ENCODE measurements around the gene DIPK1A.

DIPK1A gene

GRCh38 chr1:92949937-92950817 is 11.1 kb downstream of the DIPK1A start:
- no peak for DNase-seq

- DNase-seq, result no peak
These were observed 13.2 kb downstream of the DIPK1A start for GRCh38 chr1:92948071-92948470.

GRCh38 chr1:92945748-92946270 is 15.5 kb downstream of the DIPK1A start:
- no peak for DNase-seq

DNA sequence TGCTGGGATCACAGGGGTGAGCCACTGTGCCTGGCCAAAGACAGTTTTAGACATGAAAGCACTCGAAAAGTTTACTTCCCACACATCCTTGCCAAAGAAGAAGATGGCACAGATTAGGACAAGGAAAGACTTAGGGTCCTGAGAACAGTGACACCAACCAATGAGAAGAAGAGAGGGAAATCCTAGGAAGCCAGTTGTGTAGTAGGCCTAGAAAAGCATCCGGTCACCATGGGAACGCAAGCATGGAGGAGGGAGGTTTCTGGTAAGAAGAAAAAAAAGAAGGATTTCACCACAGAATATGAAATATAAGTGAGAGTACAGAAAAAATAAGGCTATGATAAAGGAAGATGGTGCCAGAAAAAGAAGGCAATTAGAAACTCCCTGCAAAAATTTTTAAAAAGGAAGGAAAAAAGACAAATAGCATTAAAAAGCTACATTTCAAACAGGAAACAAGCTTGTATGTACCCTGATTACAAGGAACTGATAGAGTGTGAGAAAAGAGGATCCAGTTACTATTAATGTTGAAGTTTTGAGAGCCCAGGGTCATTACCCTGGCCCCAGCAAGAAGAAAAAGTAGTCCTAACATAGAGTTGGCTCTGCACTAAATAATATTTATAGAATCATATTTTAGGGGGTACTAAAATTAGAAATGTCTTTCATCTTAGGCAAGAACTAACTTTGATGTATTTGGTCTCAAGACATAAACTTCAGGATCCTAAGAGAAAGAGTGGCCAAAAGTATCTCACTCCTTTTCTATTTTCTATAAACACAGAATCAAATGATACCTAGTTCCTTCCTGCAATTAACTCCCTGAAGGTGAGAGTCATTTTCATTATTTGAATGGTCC is 16.1 kb downstream of the DIPK1A start:
- DNase-seq, result no peak

DNA sequence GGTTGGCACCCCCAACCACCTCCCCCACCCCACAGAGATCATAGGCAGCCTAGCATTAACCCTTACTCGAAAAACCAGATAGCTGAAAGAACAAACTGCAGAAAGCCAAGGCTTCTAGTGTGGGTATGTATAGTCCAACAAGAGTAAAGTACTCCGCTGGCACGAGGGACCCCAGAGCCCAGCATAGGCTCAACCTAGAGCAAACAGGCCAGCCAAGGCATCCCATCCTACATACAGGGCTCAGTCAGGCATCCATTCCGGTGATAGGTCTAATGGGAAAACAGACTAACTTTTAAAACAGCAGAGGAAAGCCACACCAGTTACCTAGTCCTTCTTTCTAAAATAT is 17.8 kb downstream of the DIPK1A start:
- no peak for DNase-seq

GRCh38 chr1:92940541-92940940 is 20.7 kb downstream of the DIPK1A start:
- peak; percentile 44 for DNase-seq

- no peak for DNase-seq
These were observed 23.5 kb downstream of the DIPK1A start for GRCh38 chr1:92937731-92938130.

DNA sequence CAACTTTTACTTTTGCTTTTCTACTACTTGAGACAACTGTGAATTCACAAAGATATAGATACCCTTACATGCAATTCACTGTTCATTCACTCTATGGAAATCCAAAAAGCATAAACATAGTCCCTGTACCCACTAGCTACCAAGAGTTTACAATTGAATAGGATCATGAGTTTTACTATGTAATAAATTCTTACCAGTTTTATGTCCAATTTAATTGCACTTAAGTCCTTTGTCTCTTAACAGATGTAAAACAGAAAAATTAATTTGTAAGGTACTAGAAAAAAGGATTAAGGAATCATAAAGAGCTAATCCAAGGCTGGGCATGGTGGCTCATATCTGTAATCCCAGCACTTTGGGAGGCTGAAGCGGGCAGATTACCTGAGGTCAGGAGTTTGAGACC is 24.4 kb downstream of the DIPK1A start:
- DNase-seq, result no peak

GRCh38 chr1:92934395-92935378 is 26.6 kb downstream of the DIPK1A start:
- DNase-seq, result no peak

- no peak for DNase-seq
These were observed 27.8 kb downstream of the DIPK1A start for GRCh38 chr1:92933459-92933858.

- DNase-seq, result no peak
These were observed 29.6 kb downstream of the DIPK1A start for GRCh38 chr1:92931691-92932090.

DNA sequence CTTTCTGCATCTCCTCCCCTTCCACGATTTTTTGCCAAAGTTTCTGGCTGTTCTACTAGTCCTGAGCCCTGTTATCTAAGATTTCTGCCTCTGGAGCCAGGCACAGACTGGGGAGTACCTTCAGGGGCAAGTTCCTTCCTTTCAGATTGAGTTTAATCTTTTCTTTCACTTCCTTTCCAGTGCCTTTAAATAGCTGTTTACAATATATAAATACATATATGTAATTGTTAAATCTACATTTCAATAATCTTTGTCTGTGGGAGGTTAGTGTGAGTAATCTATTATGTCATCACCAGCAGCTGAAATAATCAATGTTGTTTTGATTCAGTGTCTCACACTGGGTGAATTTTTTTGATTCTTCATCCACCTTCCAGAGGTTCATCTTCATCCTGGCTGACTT is 31.8 kb downstream of the DIPK1A start:
- DNase-seq, result no peak

DNA sequence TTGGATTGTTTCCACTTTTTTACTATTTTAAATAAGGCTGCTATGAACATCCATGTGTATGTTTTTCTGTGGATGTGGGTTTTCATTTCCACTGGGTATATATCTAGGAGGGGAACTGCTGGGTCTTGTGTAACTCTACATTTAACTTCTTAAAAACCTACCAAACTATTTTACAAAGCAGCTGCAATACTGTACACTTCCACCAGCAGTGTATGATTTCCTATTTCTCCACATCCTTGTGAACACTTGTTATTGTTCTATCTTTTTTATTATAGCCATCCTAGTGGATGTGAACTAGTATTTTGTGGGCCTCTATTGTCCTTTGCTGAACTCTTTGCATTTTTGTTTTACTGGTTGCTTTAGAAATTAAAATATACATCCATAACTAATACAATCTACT is 33.4 kb downstream of the DIPK1A start:
- DNase-seq, result no peak

DNA sequence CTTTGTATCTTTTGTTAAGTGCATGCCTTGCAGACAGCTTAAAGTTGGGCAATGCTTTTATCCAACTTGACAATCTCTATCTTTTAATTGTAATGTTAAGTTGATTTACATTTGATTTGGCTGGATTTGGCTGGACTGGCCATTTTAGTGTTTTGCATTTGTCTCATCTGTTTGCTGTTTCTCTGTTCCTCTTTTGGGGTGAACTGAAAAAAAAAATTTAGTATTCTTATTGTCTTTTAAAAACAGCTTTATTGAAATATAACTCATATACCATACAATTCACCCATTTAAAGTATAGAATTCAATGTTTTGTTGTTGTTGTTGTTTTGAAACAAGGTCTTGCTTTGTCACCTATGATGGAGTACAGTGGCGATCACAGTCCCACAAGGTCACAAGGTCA is 34.4 kb downstream of the DIPK1A start:
- DNase-seq, result no peak

DNA sequence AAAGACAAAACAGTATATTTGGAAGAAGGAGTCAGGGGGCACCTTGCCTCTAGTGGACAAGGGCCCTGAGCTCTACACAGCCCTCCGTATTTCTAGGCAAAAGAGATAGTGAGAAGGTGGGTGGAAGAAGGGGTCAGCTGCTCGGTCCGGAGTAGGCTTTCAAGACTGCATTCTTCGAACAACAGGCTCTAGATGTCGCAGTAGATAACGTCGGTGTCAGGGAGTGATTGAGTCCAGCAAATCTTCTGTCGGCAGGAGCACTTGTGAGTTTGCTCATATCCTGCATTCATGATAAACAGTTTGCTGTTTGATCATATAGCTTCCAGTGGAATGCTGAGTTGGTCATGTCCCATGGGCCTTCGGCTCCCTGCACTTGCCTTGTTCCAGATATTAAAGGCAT is 36.8 kb downstream of the DIPK1A start:
- DNase-seq, result no peak

DNA sequence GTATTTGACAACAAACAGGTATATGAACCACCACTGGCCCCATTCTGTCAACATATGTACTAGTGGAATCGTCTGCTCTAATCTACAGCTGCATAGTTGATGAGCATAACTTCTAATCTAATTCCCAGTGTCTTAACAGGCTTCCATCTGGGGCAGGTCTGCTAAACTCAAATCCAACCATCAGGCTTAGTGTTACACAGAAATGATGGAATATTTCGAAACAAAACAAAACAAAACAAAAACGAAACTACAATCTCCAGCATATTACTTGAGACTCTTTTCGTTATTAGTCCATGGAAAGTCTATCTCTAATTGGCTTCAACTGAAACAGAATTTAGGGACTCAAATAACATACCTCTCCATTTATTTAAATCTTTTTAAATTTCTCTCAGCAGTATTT is 37.6 kb downstream of the DIPK1A start:
- DNase-seq, result no peak

DNA sequence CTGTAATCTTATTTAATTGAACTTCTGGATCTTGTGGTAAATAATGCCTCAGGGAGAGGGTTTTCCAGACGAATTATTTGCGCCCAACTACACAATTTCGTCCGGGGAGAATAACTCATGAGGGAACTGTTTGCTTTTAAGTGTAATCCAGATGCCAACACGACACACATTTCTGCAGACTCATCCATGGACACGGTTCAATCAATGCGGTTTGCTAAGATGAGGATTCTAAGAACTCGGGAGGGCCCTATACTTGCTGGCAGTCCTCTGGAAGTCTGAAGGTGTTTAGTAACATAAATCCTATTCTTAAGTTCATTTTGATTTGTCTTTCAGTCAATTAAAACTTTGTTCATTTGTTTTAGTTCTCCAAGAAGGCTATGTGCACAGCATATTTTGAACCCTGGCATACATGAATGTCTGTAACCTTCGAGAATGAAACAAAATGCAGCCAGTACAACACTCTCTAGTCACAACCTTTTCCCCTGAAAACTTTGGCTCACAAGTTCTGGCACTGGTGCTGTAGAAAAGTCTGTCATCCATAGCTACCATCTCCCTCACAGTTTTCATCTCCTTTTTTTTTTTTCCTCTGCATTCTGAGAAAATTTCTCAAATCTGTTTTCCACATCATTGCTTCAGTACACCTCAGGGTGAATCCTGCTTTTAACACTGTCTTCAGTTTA is 38.8 kb downstream of the DIPK1A start:
- DNase-seq, result no peak

GRCh38 chr1:92921031-92922023 is 39.9 kb downstream of the DIPK1A start:
- no peak for DNase-seq

- DNase-seq, result no peak
These were observed 44.4 kb downstream of the DIPK1A start for GRCh38 chr1:92916899-92917298.

- DNase-seq, result no peak
These were observed 45.7 kb downstream of the DIPK1A start for GRCh38 chr1:92915547-92915946.
